GM19397 (cell line): ENCODE measurements around the gene DGLUCY.
"Not testable (repeated sequence)": the region's sequence is repeated elsewhere in the genome, so short reads cannot be mapped to it uniquely, and the experiment has no call there.

Source experiments
- ATAC-seq: cut with Tn5 transposase; IDR thresholded peaks from one replicate; pipeline ENCODE4 v1.9.1; 2021; ENCODE audit warnings: mild to moderate bottlenecking, moderate library complexity; ENCODE audit not compliant: unreplicated experiment

The DGLUCY gene

GRCh38 chr14:91230397-91231035 lies 116.6 kb downstream of the DGLUCY start:
- ATAC-seq, result no peak

- ATAC-seq, result no peak
Measured at GRCh38 chr14:91231446-91231845, 117.6 kb downstream of the DGLUCY start.

- ATAC-seq, result no peak
Measured at GRCh38 chr14:91232052-91232451, 118.2 kb downstream of the DGLUCY start.

GRCh38 chr14:91232603-91233002 lies 118.7 kb downstream of the DGLUCY start:
- no peak for ATAC-seq

GRCh38 chr14:91233936-91234790 lies 120.3 kb downstream of the DGLUCY start:
- no peak for ATAC-seq

GRCh38 chr14:91234791-91235114 lies 120.9 kb downstream of the DGLUCY start:
- ATAC-seq, result no peak

- ATAC-seq, result no peak
Measured at GRCh38 chr14:91235841-91236240, 122.0 kb downstream of the DGLUCY start.

GRCh38 chr14:91237219-91237618 lies 123.3 kb downstream of the DGLUCY start:
- no peak for ATAC-seq

GRCh38 chr14:91238085-91238484 lies 124.2 kb downstream of the DGLUCY start:
- no peak for ATAC-seq

GRCh38 chr14:91238661-91239060 lies 124.8 kb downstream of the DGLUCY start:
- no peak for ATAC-seq

GRCh38 chr14:91241863-91242262 lies 128.0 kb downstream of the DGLUCY start:
- peak; percentile 48 for ATAC-seq

GRCh38 chr14:91242635-91243034 lies 128.8 kb downstream of the DGLUCY start:
- no peak for ATAC-seq

GRCh38 chr14:91243074-91243471 lies 129.2 kb downstream of the DGLUCY start:
- ATAC-seq, result no peak

- ATAC-seq, result no peak
Measured at GRCh38 chr14:91244501-91244901, 130.6 kb downstream of the DGLUCY start, which contains the start of gene GPR68. Gene GPR68, minus strand, starts transcription at chr14:91244704. Its CDS starts 9,654 bp downstream, at chr14:91235050.

- ATAC-seq, result no peak
Measured at GRCh38 chr14:91245029-91245428, 131.2 kb downstream of the DGLUCY start.

GRCh38 chr14:91245616-91246015 lies 131.7 kb downstream of the DGLUCY start:
- not testable (repeated sequence) for ATAC-seq

- ATAC-seq, result no peak
Measured at GRCh38 chr14:91246051-91246852, 132.4 kb downstream of the DGLUCY start.

- ATAC-seq, result peak; percentile 92
Measured at GRCh38 chr14:91249841-91250616, 136.2 kb downstream of the DGLUCY start.

- no peak for ATAC-seq
Measured at GRCh38 chr14:91250912-91251311, 137.0 kb downstream of the DGLUCY start.

GRCh38 chr14:91252871-91253794 lies 139.3 kb downstream of the DGLUCY start:
- ATAC-seq, result no peak
